Liver (tissue), 3 donors: Measurements from ENCODE around the gene LZIC.

Experiments used
- ATF3 ChIP-seq: IDR thresholded peaks from 2 replicates; pipeline ENCODE4 v1.6.1; 2016; ENCODE audit warnings: antibody characterized with exemption
- FOXA1 ChIP-seq: IDR thresholded peaks from 2 replicates; pipeline ENCODE4 v1.6.1; 2016; ENCODE audit warnings: antibody characterized with exemption
- GABPA ChIP-seq, 2 donors: IDR thresholded peaks in 1 of 2; conservative IDR thresholded peaks in 1 of 2; 2 replicates each; pipeline ENCODE4 v1.6.1; 2016; ENCODE audit warnings: antibody characterized with exemption in 2 of 2, mild to moderate bottlenecking in 1 of 2, moderate library complexity in 1 of 2
- HNF4G ChIP-seq: IDR thresholded peaks from 2 replicates; pipeline ENCODE4 v1.6.1; 2016; ENCODE audit warnings: antibody characterized with exemption
- REST ChIP-seq: IDR thresholded peaks from 2 replicates; pipeline ENCODE4 v1.6.1; 2016; ENCODE audit warnings: antibody characterized with exemption, mild to moderate bottlenecking
- SP1 ChIP-seq: IDR thresholded peaks from 2 replicates; pipeline ENCODE4 v1.6.1; 2018; ENCODE audit warnings: antibody characterized with exemption, mild to moderate bottlenecking
- YY1 ChIP-seq: IDR thresholded peaks from 2 replicates; pipeline ENCODE4 v1.6.1; 2016; ENCODE audit warnings: antibody characterized with exemption, mild to moderate bottlenecking
- ZBTB33 ChIP-seq: IDR thresholded peaks from 2 replicates; pipeline ENCODE4 v1.6.1; 2016; ENCODE audit warnings: antibody characterized with exemption
- TF ChIP-seq, protein P1 (sequence below): fragments of 150-350 bp; IDR thresholded peaks from 2 replicates; pipeline ENCODE4 v1.5.1; 2017; ENCODE audit warnings: improper control_type of control experiment, low read depth, low read length; ENCODE audit not compliant: missing input control
- TF ChIP-seq, protein P2 (sequence below): IDR thresholded peaks from 2 replicates; pipeline ENCODE4 v1.6.1; 2016; ENCODE audit warnings: antibody characterized with exemption
- donor health status: healthy.
- donor health status: healthy.

GRCh38 chr1:9985001-9985400 is 41.8 kb upstream of the LZIC start:
- TF ChIP-seq HNF4G = no peak
- TF ChIP-seq, protein P1, sequence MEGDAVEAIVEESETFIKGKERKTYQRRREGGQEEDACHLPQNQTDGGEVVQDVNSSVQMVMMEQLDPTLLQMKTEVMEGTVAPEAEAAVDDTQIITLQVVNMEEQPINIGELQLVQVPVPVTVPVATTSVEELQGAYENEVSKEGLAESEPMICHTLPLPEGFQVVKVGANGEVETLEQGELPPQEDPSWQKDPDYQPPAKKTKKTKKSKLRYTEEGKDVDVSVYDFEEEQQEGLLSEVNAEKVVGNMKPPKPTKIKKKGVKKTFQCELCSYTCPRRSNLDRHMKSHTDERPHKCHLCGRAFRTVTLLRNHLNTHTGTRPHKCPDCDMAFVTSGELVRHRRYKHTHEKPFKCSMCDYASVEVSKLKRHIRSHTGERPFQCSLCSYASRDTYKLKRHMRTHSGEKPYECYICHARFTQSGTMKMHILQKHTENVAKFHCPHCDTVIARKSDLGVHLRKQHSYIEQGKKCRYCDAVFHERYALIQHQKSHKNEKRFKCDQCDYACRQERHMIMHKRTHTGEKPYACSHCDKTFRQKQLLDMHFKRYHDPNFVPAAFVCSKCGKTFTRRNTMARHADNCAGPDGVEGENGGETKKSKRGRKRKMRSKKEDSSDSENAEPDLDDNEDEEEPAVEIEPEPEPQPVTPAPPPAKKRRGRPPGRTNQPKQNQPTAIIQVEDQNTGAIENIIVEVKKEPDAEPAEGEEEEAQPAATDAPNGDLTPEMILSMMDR = no peak
- no peak for TF ChIP-seq YY1
- TF ChIP-seq GABPA (IDR thresholded peaks at IDR 0.05 in 1 of 2, conservative IDR thresholded peaks at IDR 0.05 in 1 of 2) = no peak
- TF ChIP-seq, protein P2, sequence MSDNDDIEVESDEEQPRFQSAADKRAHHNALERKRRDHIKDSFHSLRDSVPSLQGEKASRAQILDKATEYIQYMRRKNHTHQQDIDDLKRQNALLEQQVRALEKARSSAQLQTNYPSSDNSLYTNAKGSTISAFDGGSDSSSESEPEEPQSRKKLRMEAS = no peak
- TF ChIP-seq REST = no peak
- TF ChIP-seq ATF3 = no peak
- no peak for TF ChIP-seq ZBTB33
- no peak for TF ChIP-seq FOXA1
- TF ChIP-seq SP1 = no peak
